ENCODE measurements around the gene ZNG1F.
"Not testable (repeated sequence)": the region's sequence is repeated elsewhere in the genome, so short reads cannot be mapped to it uniquely, and the experiment has no call there.

GRCh38 chr9:41110913-41111312, 78.2 kb downstream of the ZNG1F start:
- TF ChIP-seq POLR2AphosphoS5 (IDR thresholded peaks at IDR 0.05); CTCF (IDR thresholded peaks at IDR 0.05; ENCODE audit: poor library complexity, severe bottlenecking); EP300 (conservative IDR thresholded peaks at IDR 0.05; ENCODE audit: poor library complexity, severe bottlenecking); MXI1 (conservative IDR thresholded peaks at IDR 0.05; ENCODE audit: poor library complexity, severe bottlenecking); EZH2 (IDR thresholded peaks at IDR 0.05; ENCODE audit: borderline replicate concordance, insufficient read depth, low read length, poor library complexity, severe bottlenecking): not testable (repeated sequence)

All from neural cell (in vitro differentiated cells).